Esophagus (tissue), 2 donors: Measurements from ENCODE around the gene FEV. TPM values are rescaled to one million over a fixed set of nuclear protein-coding genes. Genes with fewer than 3 reads are reported as not detected.

Experiments used
- H3K27ac ChIP-seq, 2 donors: one replicate each; pipeline ENCODE4 v1.5.1; 2013; ENCODE audit warnings: low read depth in 2 of 2, mild to moderate bottlenecking in 2 of 2, inconsistent platforms in 1 of 2, low read length in 1 of 2, moderate library complexity in 1 of 2
- H3K27me3 ChIP-seq, 2 donors: one replicate each; pipeline ENCODE4 v1.6.1; 2013; ENCODE audit warnings: low read length in 2 of 2, control low read depth in 1 of 2, mild to moderate bottlenecking in 1 of 2; ENCODE audit not compliant: insufficient read depth in 2 of 2, control insufficient read depth in 1 of 2
- H3K36me3 ChIP-seq, 2 donors: one replicate each; pipeline ENCODE4 v1.6.1; 2013; ENCODE audit warnings: low read length in 1 of 2; ENCODE audit not compliant: control insufficient read depth in 2 of 2, insufficient read depth in 2 of 2
- H3K4me1 ChIP-seq, 2 donors: one replicate each; pipeline ENCODE4 v1.6.1; 2013; ENCODE audit warnings: low read length in 1 of 2; ENCODE audit not compliant: control insufficient read depth in 2 of 2, insufficient read depth in 2 of 2
- H3K4me3 ChIP-seq, 2 donors: one replicate each; pipeline ENCODE4 v1.5.1; 2013; ENCODE audit warnings: low read length in 2 of 2, mild to moderate bottlenecking in 2 of 2, low read depth in 1 of 2, moderate library complexity in 1 of 2
- H3K9me3 ChIP-seq, 2 donors: one replicate each; pipeline ENCODE4 v1.6.1; 2013; ENCODE audit warnings: mild to moderate bottlenecking in 2 of 2, low read depth in 1 of 2, low read length in 1 of 2, moderate library complexity in 1 of 2; ENCODE audit not compliant: control insufficient read depth in 2 of 2, insufficient read depth in 1 of 2
- WGBS, 2 donors: extraction: QIAGEN DNeasy Blood & Tissue Kit; methylation state at CpG; one replicate each; pipeline ENCODE4 v1.1.7; 2013; 5-methylcytosine and 5-hydroxymethylcytosine counted together
- polyA plus RNA-seq, 2 donors: library from polyadenylated mRNA; stranded (reverse); fragments of 200-250 nt; gene quantifications; one replicate each; pipeline ENCODE4 v1.2.3, GENCODE V29; 2013
- donor health status: healthy with polysubstance abuse.
- donor health status: Bipolar disorder and iron deficiency.

Gene FEV
- polyA plus RNA-seq, 2 donors: not detected

GRCh38 chr2:219018286-219018685 lies 33.3 kb upstream of the FEV start:
- Histone ChIP-seq H3K27ac (no peak overlapping the region), H3K9me3 (no peaks in the 10 kb centered on the region), H3K36me3 (no peaks in the 10 kb centered on the region), H3K4me1 (no peaks in the 10 kb centered on the region), H3K4me3 (no peak overlapping the region), H3K27me3 (no peaks in the 10 kb centered on the region)
- WGBS, 2 donors: 79 to 85% methylated on average over 7 of the region's 7 CpGs

GRCh38 chr2:219017201-219017931 lies 32.4 kb upstream of the FEV start:
- Histone ChIP-seq H3K4me1 (no peaks in the 10 kb centered on the region), H3K27me3 (no peaks in the 10 kb centered on the region), H3K9me3 (no peaks in the 10 kb centered on the region), H3K36me3 (no peaks in the 10 kb centered on the region), H3K4me3 (no peak overlapping the region), H3K27ac (no peak overlapping the region)
- WGBS, 2 donors: 56 to 71% methylated on average over 14 of the region's 14 CpGs

- Histone ChIP-seq H3K4me3 (no peak overlapping the region), H3K4me1 (no peaks in the 10 kb centered on the region), H3K27me3 (no peaks in the 10 kb centered on the region), H3K36me3 (no peaks in the 10 kb centered on the region), H3K27ac (no peak overlapping the region), H3K9me3 (peaks cover 0 to 2% of the 10 kb centered on the region in 2 donors)
- WGBS, 2 donors: 91 to 92% methylated on average over 11 of the region's 11 CpGs
Measured at GRCh38 chr2:219016721-219017120, 31.7 kb upstream of the FEV start.

- Histone ChIP-seq H3K27ac (no peak overlapping the region), H3K27me3 (no peaks in the 10 kb centered on the region), H3K9me3 (peaks cover 0 to 4% of the 10 kb centered on the region in 2 donors), H3K4me1 (no peaks in the 10 kb centered on the region), H3K4me3 (no peak overlapping the region), H3K36me3 (no peaks in the 10 kb centered on the region)
- 84 to 87% methylated on average over 5 of the region's 5 CpGs for WGBS, 2 donors
Measured at GRCh38 chr2:219010873-219011272, 25.9 kb upstream of the FEV start.

GRCh38 chr2:219010162-219010756 lies 25.3 kb upstream of the FEV start:
- Histone ChIP-seq H3K4me1 (no peaks in the 10 kb centered on the region), H3K9me3 (peaks cover 0 to 4% of the 10 kb centered on the region in 2 donors), H3K36me3 (no peaks in the 10 kb centered on the region), H3K27ac (no peak overlapping the region), H3K4me3 (no peak overlapping the region), H3K27me3 (no peaks in the 10 kb centered on the region)
- WGBS, 2 donors: 42% methylated on average over 6 of the region's 6 CpGs

- Histone ChIP-seq H3K36me3 (no peaks in the 10 kb centered on the region), H3K27me3 (no peaks in the 10 kb centered on the region)
Measured at GRCh38 chr2:219009294-219009693, 24.3 kb upstream of the FEV start.

GRCh38 chr2:219003979-219004378 lies 19.0 kb upstream of the FEV start:
- Histone ChIP-seq H3K27me3 (peaks cover 0 to 7% of the 10 kb centered on the region in 2 donors), H3K9me3 (no peaks in the 10 kb centered on the region), H3K4me3 (no peak overlapping the region), H3K36me3 (no peaks in the 10 kb centered on the region), H3K27ac (no peak overlapping the region), H3K4me1 (peaks cover 6 to 11% of the 10 kb centered on the region in 2 donors)
- 85 to 86% methylated on average over 3 of the region's 3 CpGs for WGBS, 2 donors

More at GRCh38 chr2:219009294-219009693, 24.3 kb upstream of the FEV start:
- no peak overlapping the region for H3K27ac ChIP-seq
- 69 to 75% methylated on average over 2 of the region's 2 CpGs for WGBS, 2 donors
- no peak overlapping the region for H3K4me3 ChIP-seq
- peaks cover 0 to 4% of the 10 kb centered on the region in 2 donors for H3K9me3 ChIP-seq
- no peaks in the 10 kb centered on the region for H3K4me1 ChIP-seq

- Histone ChIP-seq H3K36me3 (no peaks in the 10 kb centered on the region), H3K27ac (no peak overlapping the region), H3K9me3 (no peaks in the 10 kb centered on the region), H3K27me3 (peaks cover 0 to 7% of the 10 kb centered on the region in 2 donors), H3K4me3 (peak overlapping the region in 1 of 2 donors; percentile 46), H3K4me1 (peaks cover 6 to 13% of the 10 kb centered on the region in 2 donors)
- 15 to 17% methylated on average over 20 of the region's 20 CpGs for WGBS, 2 donors
Measured at GRCh38 chr2:219003267-219003634, 18.3 kb upstream of the FEV start.

- peaks cover 0 to 7% of the 10 kb centered on the region in 2 donors for H3K27me3 ChIP-seq
- H3K9me3 ChIP-seq: no peaks in the 10 kb centered on the region
- WGBS, 2 donors: 2 to 3% methylated on average over 64 to 72 of the region's 72 CpGs
- no peaks in the 10 kb centered on the region for H3K36me3 ChIP-seq
- peak overlapping the region; percentile 24 to 66 for H3K27ac ChIP-seq
- H3K4me1 ChIP-seq: peaks cover 6 to 15% of the 10 kb centered on the region in 2 donors
- H3K4me3 ChIP-seq: peak overlapping the region; percentile 46 to 50
Measured at GRCh38 chr2:219002395-219003266, 17.6 kb upstream of the FEV start.
